Measurements from ENCODE around the gene ATG9A. TPM values are rescaled to one million over a fixed set of nuclear protein-coding genes. Genes with fewer than 3 reads are reported as not detected.

Gene ATG9A
- total RNA-seq, 1 experiment from 2014 or later: 46.4 TPM

GRCh38 chr2:219272995-219273394 lies 43.6 kb upstream of the ATG9A start:
- Histone ChIP-seq H3K27ac (ENCODE audit: insufficient read length, low read depth, low read length) (no peak overlapping the region), H4K91ac (ENCODE audit: insufficient read length, low read depth, low read length) (no peak overlapping the region), H3K14ac (ENCODE audit: insufficient read depth, low read length) (no peak overlapping the region), H4K20me1 (ENCODE audit: control insufficient read depth, insufficient read depth, insufficient read length) (no peaks in the 10 kb centered on the region), H3K79me1 (ENCODE audit: insufficient read depth, low read depth, low read length, poor library complexity, severe bottlenecking) (no peaks in the 10 kb centered on the region), H3K4me1 (ENCODE audit: insufficient read depth, low read length) (peaks cover 4% of the 10 kb centered on the region; the same call in 1 of the 2 replicates), H3K18ac (ENCODE audit: insufficient read length, low read depth, low read length) (no peak overlapping the region), H2BK5ac (ENCODE audit: insufficient read length, low read length) (no peak overlapping the region), H4K8ac (replicated peaks; ENCODE audit: insufficient read length, low read depth, low read length) (no peak overlapping the region), H2BK120ac (ENCODE audit: low read depth, low read length, poor library complexity, severe bottlenecking) (no peak overlapping the region), H4K5ac (ENCODE audit: insufficient read length, low read depth, low read length) (no peak overlapping the region), H3K4me2 (ENCODE audit: insufficient read depth, insufficient read length, low read length) (no peak overlapping the region), H3K23ac (ENCODE audit: insufficient read length, low read depth, low read length) (no peak overlapping the region), H3K23me2 (ENCODE audit: insufficient read length, low read depth, low read length, poor library complexity, severe bottlenecking) (no peaks in the 10 kb centered on the region), H2BK15ac (ENCODE audit: low read depth, low read length) (no peak overlapping the region), H2BK12ac (ENCODE audit: insufficient read length, low read depth, low read length) (no peak overlapping the region), H3K27me3 (ENCODE audit: insufficient read depth, low read length) (no peaks in the 10 kb centered on the region), H2AFZ (ENCODE audit: low read length) (no peak overlapping the region), H3K79me2 (ENCODE audit: insufficient read depth, low read length) (no peaks in the 10 kb centered on the region), H2BK20ac (ENCODE audit: low read depth, low read length, poor library complexity, severe bottlenecking) (no peak overlapping the region), H3K56ac (ENCODE audit: insufficient read length, low read depth, low read length) (no peak overlapping the region), H3K9ac (ENCODE audit: extremely low read depth, insufficient read length, low read length) (no peak overlapping the region), H3K9me3 (ENCODE audit: control insufficient read depth, low read depth, low read length) (no peaks in the 10 kb centered on the region), H3T11ph (ENCODE audit: low read length) (no peak overlapping the region), H2AK5ac (ENCODE audit: insufficient read length, low read length) (no peak overlapping the region), H3K4ac (ENCODE audit: low read depth, low read length) (no peak overlapping the region)
- Mint-ChIP-seq H3K36me3 (ENCODE audit: insufficient read depth in 1 of 3, low read depth in 3 of 3) (no peaks in the 10 kb centered on the region), H3K9me3 (no peaks in the 10 kb centered on the region), H3K27me3 (ENCODE audit: low read depth) (peaks cover 32% of the 10 kb centered on the region), H3K4me1 (peaks cover 21 to 23% of the 10 kb centered on the region in 2 experiments), H3K27ac (no peak overlapping the region), H3K4me3 (no peak overlapping the region)
- TF ChIP-seq CTCF (conservative IDR thresholded peaks at IDR 0.05): no peak
- no peak for DNase-seq
- WGBS (ENCODE audit: extremely low coverage, insufficient read length, low lambda C conversion rate): no CpG with 5 or more reads among the region's 2 CpGs

Data from H9 (cell line).